SK-N-SH (cell line): ENCODE data around the gene NAV2. TPM values are rescaled to one million over a fixed set of nuclear protein-coding genes. Genes with fewer than 3 reads are reported as not detected.

Source experiments
- CTCF ChIA-PET: fragments of 300-600, 350-600 bp; formaldehyde crosslinking; extraction: SDS; loops from one replicate; lab custom pipeline; 2021; lab: Yijun Ruan, JAX
- POLR2A ChIA-PET: fragments of 350-600 bp; sonication (Branson Sonifier 250); formaldehyde crosslinking; extraction: SDS; loops from one replicate; lab custom pipeline; 2020; ENCODE audit warnings: antibody characterized with exemption, inconsistent platforms; lab: Yijun Ruan, JAX
- DNase-seq: peaks from one replicate; pipeline ENCODE4 v3.0.0; 2012
- H2AFZ ChIP-seq: fragments of 200-600 bp; sonication (generic); 2 replicates; pipeline ENCODE4 v1.8.1; 2016; ENCODE audit warnings: antibody characterized with exemption, mild to moderate bottlenecking, low read depth
- H3F3A ChIP-seq: fragments of 200-600 bp; sonication (generic); replicated peaks from 2 replicates; pipeline ENCODE3; 2016; ENCODE audit warnings: antibody characterized with exemption, mild to moderate bottlenecking; ENCODE audit not compliant: insufficient read depth
- H3K27ac ChIP-seq, 2 experiments: fragments of 200-500 bp in 1 of 2; fragments of 200-600 bp in 1 of 2; sonication (Bioruptor generic) in 1 of 2; sonication (generic), shearing (Covaris generic) in 1 of 2; 2 replicates each; pipeline versions ENCODE4 v1.5.1 to v1.6.1; 2014 to 2016; ENCODE audit warnings: low read depth in 2 of 2, inconsistent platforms in 1 of 2, low read length in 1 of 2, mild to moderate bottlenecking in 1 of 2, mixed read lengths in 1 of 2
- H3K27me3 ChIP-seq: fragments of 200-600 bp; sonication (generic), shearing (Covaris generic); 2 replicates; pipeline ENCODE4 v1.6.1; 2016; ENCODE audit warnings: mixed run types; ENCODE audit not compliant: insufficient read depth
- H3K36me3 ChIP-seq, 2 experiments: fragments of 200-500 bp in 1 of 2; fragments of 200-600 bp in 1 of 2; sonication (Bioruptor generic) in 1 of 2; sonication (generic) in 1 of 2; replicated peaks in 1 of 2; 2 replicates each; pipeline versions ENCODE3 to v1.5.1; 2014 to 2016; ENCODE audit warnings: low read length in 1 of 2, mild to moderate bottlenecking in 1 of 2; ENCODE audit not compliant: insufficient read depth in 2 of 2, control insufficient read depth in 1 of 2
- H3K4me1 ChIP-seq, 2 experiments: fragments of 200-500 bp in 1 of 2; fragments of 200-600 bp in 1 of 2; sonication (Bioruptor generic) in 1 of 2; sonication (generic), shearing (Covaris generic) in 1 of 2; 2 replicates each; pipeline versions ENCODE4 v1.5.1 to v1.6.1; 2014 to 2016; ENCODE audit warnings: low read depth in 1 of 2, low read length in 1 of 2, mixed run types in 1 of 2; ENCODE audit not compliant: insufficient read depth in 2 of 2, control insufficient read depth in 1 of 2
- H3K4me2 ChIP-seq: fragments of 200-600 bp; sonication (generic), shearing (Covaris generic); 2 replicates; pipeline ENCODE4 v1.6.1; 2017; ENCODE audit warnings: mixed run types
- H3K4me3 ChIP-seq, 2 experiments: fragments of 200-500 bp in 1 of 2; fragments of 200-600 bp in 1 of 2; sonication (Bioruptor generic) in 1 of 2; sonication (generic), shearing (Covaris generic) in 1 of 2; 2 replicates each; pipeline versions ENCODE4 v1.5.1 to v1.8.1; 2014 to 2016; ENCODE audit warnings: low read depth in 2 of 2, inconsistent platforms in 1 of 2, low read length in 1 of 2, mild to moderate bottlenecking in 1 of 2, mixed read lengths in 1 of 2, moderate library complexity in 1 of 2
- H3K79me2 ChIP-seq: fragments of 200-600 bp; sonication (generic); 2 replicates; pipeline ENCODE4 v1.8.1; 2017; ENCODE audit warnings: mild to moderate bottlenecking; ENCODE audit not compliant: insufficient read depth
- H3K9ac ChIP-seq: fragments of 200-600 bp; sonication (generic); 2 replicates; pipeline ENCODE4 v1.6.1; 2017; ENCODE audit warnings: mixed run types
- H3K9me2 ChIP-seq: fragments of 200-600 bp; sonication (generic); 2 replicates; pipeline ENCODE4 v1.6.1; 2017; ENCODE audit warnings: mixed run types
- H3K9me3 ChIP-seq: fragments of 200-600 bp; sonication (generic); 2 replicates; pipeline ENCODE4 v1.6.1; 2017; ENCODE audit warnings: mixed run types, mild to moderate bottlenecking, moderate library complexity
- H4K20me1 ChIP-seq: fragments of 200-600 bp; sonication (generic); 2 replicates; pipeline ENCODE4 v1.6.1; 2017; ENCODE audit warnings: mild to moderate bottlenecking, mixed run types; ENCODE audit not compliant: insufficient read depth
- CHD2 ChIP-seq: fragments of 150-350 bp; IDR thresholded peaks from 2 replicates; pipeline ENCODE4 v1.6.1; 2018; ENCODE audit warnings: low read length; ENCODE audit not compliant: partially characterized antibody
- ELF1 ChIP-seq: IDR thresholded peaks from 2 replicates; pipeline ENCODE4 v1.4.0; 2012
- FOSL2 ChIP-seq: IDR thresholded peaks from 2 replicates; pipeline ENCODE4 v1.4.0; 2012; ENCODE audit warnings: low read depth, mild to moderate bottlenecking, moderate library complexity, borderline replicate concordance
- FOXJ3 ChIP-seq: sonication (generic); formaldehyde crosslinking; IDR thresholded peaks from 2 replicates; pipeline ENCODE4 v1.5.1; 2020; ENCODE audit warnings: mild to moderate bottlenecking, missing genetic modification reagents
- FOXM1 ChIP-seq: IDR thresholded peaks from 2 replicates; pipeline ENCODE4 v1.4.0; 2012; ENCODE audit warnings: low read depth, mild to moderate bottlenecking
- GATA2 ChIP-seq: sonication (generic); formaldehyde crosslinking; IDR thresholded peaks from 2 replicates; pipeline ENCODE4 v1.5.0; 2020; ENCODE audit warnings: mild to moderate bottlenecking, missing genetic modification reagents
- JUND ChIP-seq: IDR thresholded peaks from 2 replicates; pipeline ENCODE4 v1.4.0; 2012
- MEF2A ChIP-seq: IDR thresholded peaks from 2 replicates; pipeline ENCODE4 v1.4.0; 2012; ENCODE audit warnings: low read depth, borderline replicate concordance
- NFIC ChIP-seq: IDR thresholded peaks from 2 replicates; pipeline ENCODE4 v1.4.0; 2012; ENCODE audit warnings: borderline replicate concordance
- NRF1 ChIP-seq: IDR thresholded peaks from 2 replicates; pipeline ENCODE4 v1.6.1; 2012; ENCODE audit warnings: low read depth, mild to moderate bottlenecking, low read length
- RFX5 ChIP-seq: IDR thresholded peaks from 2 replicates; pipeline ENCODE4 v1.6.1; 2012; ENCODE audit warnings: mild to moderate bottlenecking, improper control_type of control experiment, low read length
- TEAD4 ChIP-seq: IDR thresholded peaks from 2 replicates; pipeline ENCODE4 v1.4.0; 2012; ENCODE audit warnings: mild to moderate bottlenecking, borderline replicate concordance; ENCODE audit not compliant: insufficient read depth
- WGBS: methylation state at CpG from one replicate; pipeline ENCODE4 v1.1.6; 2017; ENCODE audit warnings: low lambda C conversion rate; 5-methylcytosine and 5-hydroxymethylcytosine counted together
- polyA plus RNA-seq, 3 experiments: library from polyadenylated mRNA; depleted of rRNA; stranded (reverse); fragments of >200 nt; gene quantifications; 2 replicates each; pipeline ENCODE4 v1.2.3, GENCODE V29; 2012
- TF ChIP-seq, protein P1 (sequence below): fragments of 150-350 bp; IDR thresholded peaks from 2 replicates; pipeline ENCODE4 v1.6.1; 2017; ENCODE audit warnings: antibody characterized with exemption, low read length, low read depth, borderline replicate concordance

Gene NAV2
- polyA plus RNA-seq, 1 of the 3 experiments (the other 2 are of a cell fraction) = 26.2 TPM

DNA sequence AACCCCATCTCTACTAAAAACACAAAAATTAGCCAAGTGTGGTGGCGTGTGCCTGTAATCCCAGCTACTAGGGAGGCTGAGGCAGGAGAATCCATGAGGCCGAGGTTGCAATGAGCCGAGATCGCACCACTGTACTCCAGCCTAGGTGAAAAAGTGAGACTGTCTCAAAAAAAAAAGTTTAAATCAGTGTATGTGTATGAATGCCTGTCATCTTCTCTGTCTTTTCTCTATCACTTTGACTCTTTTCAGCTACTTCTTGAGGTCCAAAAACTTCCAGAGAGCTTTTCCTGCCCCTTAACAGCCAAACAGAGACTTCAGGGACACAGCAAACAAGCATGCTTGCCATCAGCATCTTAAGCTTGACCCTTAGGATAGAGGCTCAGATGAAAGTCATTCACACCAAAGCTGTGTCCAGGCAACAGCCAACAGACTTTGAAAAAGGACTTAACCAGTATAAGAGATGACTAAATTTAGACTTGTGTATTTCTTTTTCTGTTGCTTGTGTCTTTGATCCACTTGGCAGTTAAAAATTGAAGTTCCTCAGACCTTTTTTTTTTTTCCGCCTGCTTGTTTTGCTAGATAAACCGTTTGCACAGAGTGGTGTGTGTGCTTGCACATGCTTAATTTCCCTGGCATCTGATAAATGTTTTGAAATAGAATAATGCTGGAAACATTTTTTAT is 295.7 kb downstream of the NAV2 start (continued):
- TF ChIP-seq NRF1 (no peak), FOXJ3 (CRISPR knock-in tag) (no peak)

DNA sequence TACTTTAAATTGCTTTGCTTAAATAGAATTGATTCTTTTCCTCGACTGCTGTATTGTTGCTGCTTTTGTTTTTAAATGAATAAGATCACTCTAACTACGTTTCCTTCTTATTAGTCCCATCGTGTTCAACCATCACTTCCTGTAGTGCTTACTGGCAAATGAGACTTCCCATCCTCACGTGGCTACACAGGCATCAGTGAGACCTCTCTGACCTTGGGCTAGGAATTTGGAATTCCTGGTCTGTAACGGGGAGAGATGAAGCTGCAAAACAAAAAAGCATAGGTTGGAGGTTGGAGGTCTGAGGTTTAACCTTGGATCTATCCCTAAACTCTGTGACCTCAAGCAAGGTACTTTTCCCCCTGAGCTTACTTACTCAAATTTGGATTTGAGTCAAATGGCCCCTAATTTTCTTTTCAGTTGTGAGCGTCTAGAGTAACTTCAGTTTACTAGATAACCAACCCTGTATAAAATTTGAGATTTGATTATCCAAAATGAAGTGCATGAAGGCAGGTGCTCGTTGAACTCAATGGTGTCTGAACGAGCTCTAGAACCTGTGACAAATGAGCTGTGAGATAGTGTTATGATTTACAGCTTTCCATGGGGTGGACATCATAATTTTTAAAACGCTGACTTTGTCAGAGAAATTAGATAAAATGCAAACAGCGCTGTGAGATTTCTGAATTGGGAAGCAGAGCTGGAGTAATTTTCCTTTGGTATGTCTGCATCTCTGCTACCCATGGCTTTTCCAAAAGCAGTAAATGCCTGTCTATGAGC is 296.4 kb downstream of the NAV2 start:
- TF ChIP-seq ELF1 (no peak), FOXJ3 (CRISPR knock-in tag) (no peak), NRF1 (no peak), MEF2A (no peak), GATA2 (no peak), JUND (no peak), TEAD4 (no peak), CHD2 (no peak), FOXM1 (no peak), RFX5 (no peak)
- TF ChIP-seq, protein P1, sequence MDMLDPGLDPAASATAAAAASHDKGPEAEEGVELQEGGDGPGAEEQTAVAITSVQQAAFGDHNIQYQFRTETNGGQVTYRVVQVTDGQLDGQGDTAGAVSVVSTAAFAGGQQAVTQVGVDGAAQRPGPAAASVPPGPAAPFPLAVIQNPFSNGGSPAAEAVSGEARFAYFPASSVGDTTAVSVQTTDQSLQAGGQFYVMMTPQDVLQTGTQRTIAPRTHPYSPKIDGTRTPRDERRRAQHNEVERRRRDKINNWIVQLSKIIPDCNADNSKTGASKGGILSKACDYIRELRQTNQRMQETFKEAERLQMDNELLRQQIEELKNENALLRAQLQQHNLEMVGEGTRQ = no peak
- CTCF ChIA-PET = interaction anchor here (0.6 to 2.0 kb wide), 3 partner anchors 12 to 345 kb away, joined by 3 to 6 read pairs (median 3); no protein-coding TSS in a partner anchor

DNA sequence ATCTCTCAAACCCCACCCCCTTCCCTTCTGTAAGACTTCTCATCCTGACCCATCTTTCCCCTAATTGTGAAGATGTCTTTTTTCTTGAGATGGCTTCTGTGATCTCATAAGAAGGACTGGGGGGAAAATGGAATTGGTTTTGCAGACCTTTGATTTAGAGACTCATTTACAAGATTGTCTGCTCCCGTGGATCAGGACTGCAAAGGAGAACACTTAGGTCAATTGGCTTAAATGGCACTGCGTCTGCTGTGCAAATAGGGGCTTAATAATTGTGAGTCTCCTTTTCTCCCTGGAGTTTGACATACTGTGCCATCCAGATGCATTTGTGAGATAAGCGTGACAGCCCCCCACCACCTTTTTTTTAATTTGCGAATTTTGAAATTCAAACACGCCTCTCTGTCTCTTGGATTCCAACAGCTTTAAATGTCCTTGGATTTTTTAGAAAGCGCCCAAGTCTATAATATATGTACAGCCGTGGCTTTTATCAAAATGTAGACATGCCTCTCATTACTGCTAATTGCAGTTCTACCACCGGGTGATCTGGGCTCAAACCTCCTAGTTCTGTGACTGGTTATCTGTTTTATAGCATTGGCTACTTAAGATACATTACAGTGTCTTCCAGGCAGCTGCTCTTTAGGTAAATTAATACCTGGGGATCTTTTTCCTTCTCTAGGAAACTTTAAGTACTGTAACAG is 297.7 kb downstream of the NAV2 start:
- Histone ChIP-seq H3F3A (peaks cover 22% of the 10 kb centered on the region), H3K27me3 (no peaks in the 10 kb centered on the region), H3K36me3 (peaks cover 26 to 29% of the 10 kb centered on the region in 2 experiments), H3K9me2 (no peaks in the 10 kb centered on the region), H2AFZ (no peak overlapping the region), H3K4me1 (peaks cover 0 to 28% of the 10 kb centered on the region in 2 experiments; a peak in 2 of 4 replicates), H3K4me2 (no peak overlapping the region), H3K79me2 (peaks cover 83% of the 10 kb centered on the region), H3K4me3 (no peak overlapping the region), H3K9ac (no peak overlapping the region), H4K20me1 (peaks cover 3% of the 10 kb centered on the region; the same call in 1 of the 2 replicates), H3K9me3 (no peaks in the 10 kb centered on the region), H3K27ac (peak overlapping the region; percentile 12 to 43; a peak in 3 of 4 replicates)
- TF ChIP-seq NFIC (no peak), GATA2 (no peak), FOSL2 (no peak)
- DNase-seq = no peak
- CTCF ChIA-PET = interaction anchor here (1.4 kb wide), 2 partner anchors 14 to 17 kb away, joined by 3 to 5 read pairs; no protein-coding TSS in a partner anchor
- POLR2A ChIA-PET = interaction anchor here (1.3 kb wide), 1 partner anchor 18 kb away, joined by 4 read pairs; no protein-coding TSS in a partner anchor
- 79% methylated on average over 8 of the region's 8 CpGs for WGBS

More for the DNA sequence above, 296.4 kb downstream of the NAV2 start:
- DNase-seq = no peak
- H3K4me1 ChIP-seq = peaks cover 0 to 28% of the 10 kb centered on the region in 2 experiments; a peak in 2 of 4 replicates
- no peaks in the 10 kb centered on the region for H3K9me3 ChIP-seq
- no peak overlapping the region for H3K4me3 ChIP-seq
- 81% methylated on average over 10 of the region's 10 CpGs for WGBS
- no peak overlapping the region for H3K4me2 ChIP-seq
- peak overlapping the region; percentile 26 to 47; a peak in 2 of 4 replicates for H3K27ac ChIP-seq
- POLR2A ChIA-PET = no interaction called here
- H3K9me2 ChIP-seq = no peaks in the 10 kb centered on the region
- no peaks in the 10 kb centered on the region for H3K27me3 ChIP-seq
- peaks cover 83% of the 10 kb centered on the region for H3K79me2 ChIP-seq
- H4K20me1 ChIP-seq = peaks cover 3% of the 10 kb centered on the region; the same call in 1 of the 2 replicates
- peaks cover 22% of the 10 kb centered on the region for H3F3A ChIP-seq
- H3K36me3 ChIP-seq = peaks cover 31 to 32% of the 10 kb centered on the region in 2 experiments
- H2AFZ ChIP-seq = no peak overlapping the region
- H3K9ac ChIP-seq = no peak overlapping the region
